Raji (cell line): ENCODE measurements around the gene MLN.

Experiments
- POLR2A ChIP-seq: IDR thresholded peaks from 2 replicates; pipeline ENCODE4 v1.6.1; 2011; ENCODE audit warnings: low read depth, low read length, control low read depth; ENCODE audit not compliant: insufficient read depth

The MLN gene

DNA sequence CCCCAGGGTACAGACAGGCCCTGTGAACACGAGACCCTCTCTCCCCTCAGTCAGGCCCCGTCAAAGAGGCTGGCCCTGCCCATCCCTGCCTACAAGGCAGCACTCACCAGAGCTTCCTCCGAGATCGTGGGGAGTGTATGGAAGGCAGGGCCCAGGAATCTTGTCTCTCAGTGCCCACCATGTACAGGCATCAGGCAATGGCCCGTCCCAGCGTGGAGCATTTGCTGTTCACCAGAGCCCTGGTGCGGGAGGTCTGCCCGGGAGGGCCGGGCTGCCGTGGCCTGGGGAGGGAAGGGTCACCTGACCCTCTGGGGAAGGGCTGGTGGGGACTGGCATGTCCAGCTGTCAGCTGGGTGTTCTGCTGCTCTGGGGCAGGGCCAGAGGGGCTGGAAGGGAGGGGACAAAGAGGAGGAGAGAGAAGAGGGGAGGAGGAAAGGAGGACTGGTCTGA, 57.1 kb downstream of the MLN start, which contains the start of gene IP6K3:
IP6K3 (minus strand) TSS at position 255 of the 450 bp plus-strand sequence. CDS start 11,429 bp downstream, outside the sequence.
- no peak for TF ChIP-seq POLR2A

- no peak for TF ChIP-seq POLR2A
Observed at GRCh38 chr6:33746036-33746600, 57.7 kb downstream of the MLN start.

GRCh38 chr6:33745548-33745947, 58.3 kb downstream of the MLN start:
- no peak for TF ChIP-seq POLR2A

- no peak for TF ChIP-seq POLR2A
Observed at GRCh38 chr6:33744895-33745546, 58.8 kb downstream of the MLN start.
